ENCODE measurements around the gene C11orf68. TPM values are rescaled to one million over a fixed set of nuclear protein-coding genes. Genes with fewer than 3 reads are reported as not detected.
A peak's percentile ranks its signal among the peaks of the same experiment; 100 is the strongest.

C11orf68 gene
- polyA plus RNA-seq, 3 donors = 20.5 to 35.3 (median 29.1) TPM

DNA sequence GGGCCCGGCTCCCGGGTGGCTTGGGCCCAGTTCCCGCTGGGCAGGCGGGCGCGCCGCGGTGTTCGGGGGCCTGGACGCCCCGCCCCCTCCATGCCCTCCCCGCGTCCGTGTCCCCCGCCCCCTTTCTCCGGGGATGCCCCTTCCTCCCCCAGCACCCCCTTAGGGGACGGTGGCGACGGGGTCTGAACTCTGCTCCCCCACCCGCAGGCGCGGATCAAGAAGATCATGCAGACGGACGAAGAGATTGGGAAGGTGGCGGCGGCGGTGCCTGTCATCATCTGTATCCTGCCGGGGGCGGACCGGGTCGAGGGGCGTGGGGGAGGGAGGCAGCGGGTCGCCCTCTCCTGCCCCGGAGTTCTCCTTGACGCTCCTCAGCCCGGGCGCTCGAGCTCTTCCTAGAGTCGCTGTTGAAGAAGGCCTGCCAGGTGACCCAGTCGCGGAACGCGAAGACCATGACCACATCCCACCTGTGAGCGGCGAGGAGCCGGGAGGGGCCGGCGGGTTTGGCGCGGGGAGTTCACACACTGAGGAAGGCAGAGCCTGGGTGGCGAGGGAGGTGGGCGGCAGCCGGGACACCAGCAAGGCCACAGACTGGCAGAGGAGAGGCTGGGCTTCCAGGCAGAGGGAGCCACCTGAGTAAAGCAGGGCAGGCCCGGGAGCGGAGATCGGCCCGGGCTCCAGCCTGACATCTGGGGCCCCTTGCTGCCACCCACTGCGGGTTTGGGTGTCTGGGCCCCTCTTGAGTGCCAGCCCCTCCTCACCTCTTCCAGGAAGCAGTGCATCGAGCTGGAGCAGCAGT, 910 bp upstream of the C11orf68 start:
- peak overlapping the region; percentile 56 for H3K27ac ChIP-seq (ENCODE audit: low read depth, low read length)
- 0 to 1% (median 1%) methylated on average over 42 to 60 of the region's 60 CpGs for WGBS, 3 donors

DNA sequence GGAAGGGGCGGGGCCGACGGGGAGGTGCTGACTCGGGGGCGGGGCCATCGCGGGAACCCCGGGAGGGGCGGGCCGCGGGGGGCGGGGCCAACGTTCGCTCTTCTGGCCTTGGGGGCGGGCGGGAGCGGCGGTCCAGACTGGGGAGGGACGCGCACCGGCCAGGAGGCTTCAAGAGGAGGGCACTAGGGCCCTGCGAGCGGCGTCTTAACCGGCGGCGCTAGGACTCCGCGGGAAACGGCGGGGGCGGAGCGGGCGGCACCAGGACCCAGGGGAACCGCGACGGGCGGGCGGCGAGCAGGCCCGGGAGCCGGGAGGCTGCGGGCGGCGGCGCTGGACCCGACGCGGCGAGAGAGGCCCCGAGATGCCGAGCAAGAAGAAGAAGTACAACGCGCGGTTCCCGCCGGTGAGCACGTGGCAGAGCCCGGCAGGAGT, 295 bp upstream of the C11orf68 start, which contains the start of gene DRAP1:
TSS of gene DRAP1 (plus strand) at position 286 of the 432 bp plus-strand sequence. CDS start at position 362, 76 bp downstream.
- H3K27ac ChIP-seq (ENCODE audit: low read depth, low read length) = peak within 1 kb of the TSS; percentile 56
- WGBS, 3 donors = 1 to 3% (median 1%) methylated on average over 39 to 59 of the region's 59 CpGs

DNA sequence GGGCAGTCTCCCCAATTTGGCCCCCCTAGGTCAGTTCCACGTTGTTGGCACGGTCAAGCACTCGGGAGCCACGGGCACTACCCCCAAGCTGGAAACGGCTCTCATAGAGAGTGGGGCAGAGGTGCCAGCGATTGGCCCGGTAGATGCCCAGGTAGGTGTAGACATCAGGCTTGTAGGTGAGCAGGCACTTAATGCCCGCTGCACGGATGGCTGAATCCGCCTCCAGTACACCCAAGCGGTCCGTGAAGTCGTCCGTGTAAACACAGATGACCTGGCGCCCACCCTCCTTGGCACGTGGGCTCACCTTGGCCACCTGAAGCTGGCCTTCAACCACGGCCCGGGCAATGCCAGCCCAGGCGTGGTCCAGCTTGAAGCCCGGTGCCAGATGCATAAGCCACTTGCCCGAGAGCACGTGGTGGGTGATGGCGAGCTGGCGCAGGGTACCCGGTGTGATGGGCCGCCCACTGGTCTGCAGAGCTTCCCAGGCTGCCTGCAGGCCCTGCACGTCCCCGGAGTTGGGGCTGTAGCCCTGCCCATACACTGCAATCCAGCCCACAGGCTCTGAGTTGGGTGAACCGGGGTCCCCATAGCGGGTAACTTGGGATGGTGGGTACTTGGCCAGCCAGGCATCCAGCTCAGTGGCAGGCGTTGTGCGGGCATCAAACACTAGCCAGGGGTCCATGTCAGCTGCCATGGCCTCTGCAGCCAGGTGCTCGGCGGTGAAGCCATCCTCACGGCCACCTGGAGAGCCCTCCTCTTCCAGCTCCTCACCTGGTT, 1.2 kb downstream of the C11orf68 start:
- 77 to 83% (median 82%) methylated on average over 35 of the region's 35 CpGs for WGBS, 3 donors
- no peak overlapping the region for H3K27ac ChIP-seq (ENCODE audit: low read depth, low read length)

DNA sequence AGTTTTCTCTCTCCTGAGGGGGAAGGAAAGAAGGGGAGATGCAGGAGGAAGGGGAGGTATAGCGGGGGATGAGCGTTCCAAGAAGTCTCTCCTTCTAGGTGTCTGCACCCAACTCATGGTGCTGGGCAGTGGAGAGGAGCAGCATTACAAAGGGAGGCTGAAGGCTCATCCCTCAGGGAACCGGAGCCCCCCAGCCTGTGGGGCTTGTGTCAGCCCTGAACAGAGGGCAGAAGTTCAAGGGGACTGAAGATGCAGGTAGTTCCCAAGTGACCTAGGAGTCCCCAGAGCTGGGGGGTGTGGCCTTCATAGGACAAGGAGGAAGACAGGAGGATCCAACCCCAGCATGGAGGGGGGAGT, 1.8 kb downstream of the C11orf68 start:
- no peak overlapping the region for H3K27ac ChIP-seq (ENCODE audit: low read depth, low read length)
- 90 to 100% (median 92%) methylated on average over 3 of the region's 3 CpGs for WGBS, 3 donors

DNA sequence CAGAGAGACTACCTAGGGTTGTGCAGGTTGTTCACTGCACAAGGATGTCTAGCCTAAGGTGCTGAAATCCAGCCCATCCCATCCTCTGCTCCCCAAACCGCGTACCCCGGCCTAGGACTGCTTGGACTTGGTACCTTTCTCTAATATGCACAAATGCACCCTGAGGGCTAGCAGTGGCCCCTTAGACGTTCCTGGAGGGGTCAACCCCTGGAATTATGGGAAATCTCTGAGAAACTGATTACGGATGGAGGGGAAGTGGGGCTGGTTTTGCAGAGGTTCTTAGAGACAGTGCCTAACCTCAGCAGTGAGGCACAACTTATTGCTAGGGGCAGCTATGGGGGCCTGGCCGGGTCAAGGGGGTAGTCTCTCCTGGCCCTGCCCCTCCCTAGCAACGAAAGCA, 2.5 kb downstream of the C11orf68 start:
- 66 to 71% (median 66%) methylated on average over 7 of the region's 7 CpGs for WGBS, 3 donors
- no peak overlapping the region for H3K27ac ChIP-seq (ENCODE audit: low read depth, low read length)

DNA sequence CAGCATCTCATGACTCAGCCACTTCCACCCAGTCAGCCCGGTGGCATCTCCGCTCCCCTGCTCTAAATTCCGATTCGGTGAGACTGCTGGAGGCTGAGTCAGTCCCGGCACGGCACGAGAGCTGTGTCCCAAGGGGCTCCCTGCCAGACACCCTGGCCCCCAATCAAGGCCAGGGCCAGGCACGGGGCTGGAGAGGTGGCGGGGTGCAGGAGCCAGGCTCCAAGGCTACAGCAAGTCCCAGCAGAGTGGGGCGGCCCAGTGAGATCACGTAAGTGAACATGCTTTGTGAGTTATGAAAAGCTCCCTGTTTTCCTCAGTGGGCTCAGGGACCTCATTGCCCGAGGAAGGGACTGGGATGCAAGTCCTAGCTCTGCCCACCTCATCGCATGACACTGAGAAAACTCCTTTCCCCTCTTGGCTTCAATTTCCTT, 3.0 kb downstream of the C11orf68 start:
- 14 to 52% (median 18%) methylated on average over 11 to 13 of the region's 13 CpGs for WGBS, 3 donors
- H3K27ac ChIP-seq (ENCODE audit: low read depth, low read length) = no peak overlapping the region

DNA sequence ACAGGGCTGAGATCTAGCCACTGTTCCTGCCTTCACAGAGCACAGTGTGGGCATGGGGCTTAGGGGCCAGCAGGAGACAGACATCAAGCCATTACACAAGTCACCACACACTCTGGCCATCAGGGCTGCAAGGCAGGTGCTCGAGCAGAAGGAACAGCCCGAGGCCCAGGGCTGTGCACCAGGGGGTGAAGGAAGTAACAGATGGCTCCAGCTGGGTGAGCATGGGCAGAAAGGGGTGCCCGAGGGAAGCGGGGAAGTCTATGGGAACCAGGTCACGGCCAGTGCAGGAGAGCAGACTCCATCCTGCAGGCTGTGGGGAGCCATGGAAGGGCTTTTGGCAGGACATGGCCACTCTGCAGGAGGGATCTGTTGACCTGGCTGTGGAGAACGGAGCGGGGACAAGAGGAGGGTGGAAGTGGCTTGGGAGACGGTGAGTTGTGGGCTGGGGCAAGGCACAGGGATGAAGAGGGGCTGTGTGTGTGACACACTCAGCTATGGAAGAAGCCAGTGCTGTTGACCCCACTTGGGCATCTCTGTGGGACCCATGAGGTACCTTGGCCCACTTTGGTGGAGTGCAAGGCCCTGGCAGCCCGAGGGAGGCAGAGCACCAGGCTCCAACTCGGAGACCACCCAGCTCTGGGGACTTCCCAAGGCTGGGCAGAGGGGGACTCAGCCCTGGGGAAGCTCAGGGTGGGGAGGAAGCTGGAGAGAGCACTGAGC, 3.6 kb downstream of the C11orf68 start:
- 46 to 63% (median 52%) methylated on average over 10 of the region's 10 CpGs for WGBS, 3 donors

DNA sequence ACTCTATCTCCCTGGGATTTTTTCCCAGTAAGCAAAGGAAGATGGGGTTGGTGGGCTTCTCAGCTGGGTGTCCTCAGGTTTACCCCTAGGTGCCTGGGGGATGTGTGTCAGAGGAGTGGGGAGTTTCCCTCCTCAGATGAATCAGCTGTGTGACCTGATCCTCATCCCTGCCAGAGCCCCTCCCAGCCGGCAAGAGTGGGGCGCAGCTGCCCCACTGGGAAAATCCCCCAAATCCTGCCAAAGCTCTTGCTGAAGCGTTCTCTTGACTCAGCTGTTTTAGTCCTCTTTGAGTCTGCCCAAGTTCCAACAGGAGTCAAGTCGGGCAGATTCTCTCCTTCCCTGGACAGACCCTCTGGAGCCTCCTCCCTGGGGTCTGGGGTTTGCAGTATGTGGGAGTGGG, 6.0 kb downstream of the C11orf68 start:
- no peak overlapping the region for H3K27ac ChIP-seq (ENCODE audit: low read depth, low read length)
- WGBS, 3 donors = 45 to 71% (median 48%) methylated on average over 4 of the region's 4 CpGs

More for the DNA sequence above, 3.6 kb downstream of the C11orf68 start:
- no peak overlapping the region for H3K27ac ChIP-seq (ENCODE audit: low read depth, low read length)

DNA sequence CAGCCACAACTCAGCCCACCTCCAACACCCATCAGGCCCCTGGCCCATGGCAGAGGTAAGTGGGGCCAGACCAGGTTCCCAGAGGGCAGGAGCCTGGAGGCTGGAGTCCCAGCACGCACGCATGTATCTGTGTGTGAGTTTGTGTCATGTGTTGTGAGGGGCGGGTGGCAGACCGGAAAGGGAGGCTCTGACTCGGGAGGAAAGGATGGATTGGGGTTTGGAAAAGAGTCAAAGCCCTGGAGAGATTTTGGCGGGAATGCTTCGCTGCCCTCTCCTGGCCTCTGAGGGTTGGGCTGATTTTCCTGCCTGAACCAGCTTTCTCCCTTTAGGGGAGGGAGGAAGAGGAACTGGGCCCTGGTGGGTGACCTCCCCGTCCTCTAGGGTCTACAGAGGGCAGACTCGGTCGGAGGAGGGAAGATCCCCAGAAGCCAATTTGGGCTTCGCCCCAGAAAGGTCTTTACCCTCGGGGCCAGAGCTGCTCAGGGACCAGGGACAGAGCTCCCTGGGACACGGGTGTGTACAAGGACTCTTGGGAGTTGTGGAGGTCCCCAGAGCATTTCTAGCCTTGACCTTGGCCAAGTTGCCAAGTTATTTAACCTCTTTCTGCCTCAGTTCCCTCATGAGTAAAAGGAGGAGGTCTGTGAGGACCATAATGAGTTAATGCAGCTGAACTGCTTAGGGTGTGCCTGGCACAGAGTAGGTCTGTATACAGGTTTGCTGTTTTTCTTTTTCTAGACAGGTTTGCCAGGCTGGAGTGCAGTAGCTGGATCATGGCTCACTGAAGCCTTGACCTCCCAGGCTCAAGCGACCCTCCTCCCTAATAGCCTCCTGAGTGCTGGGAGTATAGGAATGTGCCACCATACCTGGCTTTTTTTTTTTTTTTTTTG, 6.9 kb downstream of the C11orf68 start:
- H3K27ac ChIP-seq (ENCODE audit: low read depth, low read length) = no peak overlapping the region
- 18 to 22% (median 19%) methylated on average over 14 of the region's 14 CpGs for WGBS, 3 donors

DNA sequence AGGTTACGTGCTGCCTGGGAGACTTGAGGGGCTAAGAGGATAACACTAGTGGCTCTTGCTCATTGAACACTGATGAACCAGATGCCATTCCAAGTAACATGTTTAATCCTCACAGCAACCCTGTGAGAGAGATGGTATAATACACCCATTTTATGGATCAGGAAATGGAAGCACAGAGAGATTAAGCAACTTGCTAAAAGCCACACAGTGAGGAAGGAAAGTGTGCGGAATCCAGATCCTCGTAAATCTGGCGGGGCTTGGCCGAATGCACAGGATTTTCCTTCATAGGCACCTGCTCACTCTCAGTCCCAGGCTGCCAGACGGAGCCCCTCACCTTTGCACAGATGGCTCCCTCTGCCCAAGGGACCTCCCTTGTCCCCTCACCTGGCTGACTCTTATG, 11.0 kb downstream of the C11orf68 start:
- H3K27ac ChIP-seq (ENCODE audit: low read depth, low read length) = no peak overlapping the region
- 75 to 81% (median 80%) methylated on average over 6 of the region's 6 CpGs for WGBS, 3 donors

DNA sequence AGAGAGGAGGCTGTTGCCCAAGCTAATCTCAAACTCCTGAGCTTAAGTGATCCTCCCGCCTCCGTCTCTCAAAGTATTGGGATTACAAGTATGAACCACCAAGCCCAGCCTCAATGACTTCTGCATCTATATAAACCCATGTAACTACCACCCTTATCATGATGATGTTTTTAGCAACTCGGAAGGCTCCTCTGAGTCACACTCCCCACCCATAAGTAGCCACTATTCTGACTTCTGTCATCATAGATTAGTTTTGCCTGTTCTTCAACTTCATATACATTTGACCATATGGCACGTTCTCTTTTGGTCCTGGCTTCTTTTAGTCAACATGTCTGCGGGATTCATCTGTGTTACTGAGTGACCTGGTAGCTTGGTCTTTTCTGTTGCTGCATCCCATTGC, 12.3 kb downstream of the C11orf68 start:
- no peak overlapping the region for H3K27ac ChIP-seq (ENCODE audit: low read depth, low read length)
- WGBS, 3 donors = 84 to 88% (median 88%) methylated on average over 5 of the region's 5 CpGs

DNA sequence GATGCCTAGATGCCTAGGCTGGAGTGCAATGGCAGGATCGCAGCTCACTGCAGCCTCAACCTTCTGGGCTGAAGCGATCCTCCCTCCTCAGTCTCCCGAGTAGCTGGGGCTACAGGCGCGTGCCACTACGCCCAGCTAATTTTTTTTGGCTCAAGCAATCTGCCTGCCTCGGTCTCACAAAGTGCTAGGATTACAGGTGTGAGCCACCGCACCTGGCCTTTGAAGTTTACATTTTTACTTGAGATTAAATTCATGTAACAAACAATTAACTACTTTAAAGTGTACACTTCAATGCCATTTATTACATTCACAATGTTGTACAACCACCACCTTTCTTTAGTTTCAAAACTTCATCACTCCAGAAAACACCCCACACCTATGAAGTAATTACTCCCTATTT, 15.1 kb downstream of the C11orf68 start:
- no peak overlapping the region for H3K27ac ChIP-seq (ENCODE audit: low read depth, low read length)
- WGBS, 3 donors = 65 to 82% (median 74%) methylated on average over 8 of the region's 8 CpGs

DNA sequence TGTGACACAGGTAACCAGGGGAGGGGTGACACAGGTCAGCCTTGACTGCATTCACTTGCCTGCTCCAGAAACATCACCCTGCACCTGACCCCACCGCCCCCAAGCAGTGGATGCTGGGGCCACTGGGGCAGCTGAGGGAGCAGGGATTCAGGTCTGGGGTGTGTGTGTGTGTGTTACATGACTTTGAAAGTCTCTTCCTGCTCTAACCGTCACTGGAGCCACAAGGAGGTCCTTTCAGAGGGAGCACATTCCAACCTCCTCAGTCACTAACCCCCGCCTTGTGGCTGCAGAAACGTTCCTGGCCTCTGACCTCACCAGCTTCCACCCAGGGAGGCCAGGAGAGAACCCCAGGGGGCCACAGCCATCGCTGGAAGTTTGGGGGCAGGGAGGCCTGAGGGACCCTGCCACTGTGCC, 15.8 kb downstream of the C11orf68 start:
- WGBS, 3 donors = 22 to 51% (median 26%) methylated on average over 5 of the region's 5 CpGs
- no peak overlapping the region for H3K27ac ChIP-seq (ENCODE audit: low read depth, low read length)

DNA sequence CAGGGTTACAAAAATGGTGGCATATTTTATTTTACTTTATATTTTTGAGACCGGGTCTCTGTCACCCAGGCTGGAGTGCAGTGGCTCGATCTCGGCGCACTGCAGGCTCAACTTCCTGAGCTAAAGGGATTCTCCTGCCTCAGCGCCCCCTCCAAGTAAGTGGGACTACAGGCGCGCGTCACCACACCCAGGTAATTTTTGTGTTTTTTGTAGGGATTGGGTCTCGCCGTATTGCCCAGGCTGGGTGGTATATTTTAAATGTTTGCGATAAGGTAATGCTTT, 18.0 kb downstream of the C11orf68 start:
- WGBS, 3 donors = 73 to 83% (median 75%) methylated on average over 11 of the region's 11 CpGs
- no peak overlapping the region for H3K27ac ChIP-seq (ENCODE audit: low read depth, low read length)

DNA sequence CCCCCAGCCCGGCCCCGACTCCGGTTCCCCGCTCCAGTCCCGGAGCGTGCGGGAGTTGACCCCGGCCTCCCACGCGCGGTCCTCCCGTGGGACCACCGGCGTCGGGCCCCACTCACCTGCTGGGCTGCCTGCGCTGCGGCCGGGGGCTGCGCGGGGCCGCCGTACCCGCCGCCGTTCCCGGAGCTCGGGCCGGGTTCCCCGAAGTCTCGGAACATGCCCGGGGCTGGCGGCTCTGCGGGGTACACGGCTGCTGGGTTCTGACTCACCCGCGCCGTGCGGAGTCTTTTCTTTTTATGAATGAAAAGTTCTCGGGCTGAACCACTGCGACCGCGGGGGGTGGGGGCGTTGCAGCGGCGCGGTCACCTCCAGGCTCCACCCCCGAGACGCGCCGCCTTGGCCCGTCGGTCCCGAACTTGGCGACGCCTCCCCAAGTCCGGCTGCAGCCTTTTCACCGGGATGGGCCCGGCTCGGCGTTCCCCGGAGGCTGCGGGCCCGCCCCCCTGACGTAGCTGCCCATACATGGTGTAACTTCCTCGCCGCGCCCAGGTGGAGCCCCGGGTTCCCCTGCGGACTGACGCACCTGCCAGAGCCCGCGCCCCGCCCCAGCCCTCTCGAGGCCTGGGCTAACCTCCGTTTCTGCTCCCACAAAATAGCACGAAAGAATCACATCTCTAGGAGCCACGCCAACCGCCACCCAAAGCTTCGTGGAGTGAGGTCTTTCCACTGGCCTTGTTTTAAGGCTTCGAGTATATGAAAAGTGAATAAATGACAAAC, 18.6 kb downstream of the C11orf68 start, which contains the start of gene FOSL1:
TSS of gene FOSL1 (minus strand) at position 264 of the 774 bp plus-strand sequence. CDS start at position 215, 49 bp downstream.
- no peak within 1 kb of the TSS for H3K27ac ChIP-seq (ENCODE audit: low read depth, low read length)
- 1 to 3% (median 2%) methylated on average over 68 to 80 of the region's 80 CpGs for WGBS, 3 donors

DNA sequence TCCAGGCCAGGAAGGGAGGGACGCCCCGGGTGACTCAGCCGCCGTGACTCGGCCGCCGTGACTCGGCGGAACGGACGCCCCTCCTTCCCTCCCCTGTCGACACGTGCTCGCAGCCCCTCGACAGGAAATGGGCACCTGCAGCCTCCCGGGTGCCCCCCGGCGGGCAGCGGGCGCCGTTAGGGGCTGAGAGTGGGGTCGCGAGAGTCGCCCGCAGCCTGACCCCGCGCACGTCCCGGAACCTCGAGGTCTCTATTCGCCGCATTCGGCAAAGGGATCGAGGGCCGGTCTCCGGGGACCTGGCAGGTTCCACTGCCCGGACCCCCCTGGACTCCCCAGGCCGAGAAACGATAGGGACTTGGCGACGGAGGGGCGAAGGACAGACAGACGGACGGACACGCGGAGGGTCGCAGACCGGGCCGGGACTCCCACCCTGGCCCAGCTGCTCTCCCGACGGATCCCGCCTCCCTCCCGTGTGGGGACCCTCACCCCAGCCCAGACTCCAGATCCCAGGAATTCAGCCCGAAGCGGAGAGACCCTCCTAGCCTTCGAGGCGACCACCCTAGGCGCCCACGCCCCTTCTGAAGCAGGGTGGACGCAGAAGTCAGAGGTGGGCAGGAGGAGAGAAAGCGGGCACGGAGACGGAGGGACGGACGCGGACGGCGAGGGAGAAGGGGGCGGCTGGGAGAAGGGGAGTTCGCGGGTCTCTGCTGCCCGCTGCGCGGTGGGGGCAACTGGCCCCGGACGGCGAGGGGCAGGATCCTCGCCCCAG, 19.3 kb downstream of the C11orf68 start:
- no peak overlapping the region for H3K27ac ChIP-seq (ENCODE audit: low read depth, low read length)

More for the DNA sequence above, 19.3 kb downstream of the C11orf68 start:
- 1 to 2% (median 2%) methylated on average over 64 to 78 of the region's 78 CpGs for WGBS, 3 donors

Data from adipose tissue (tissue), 3 donors.